Common myeloid progenitor, CD34-positive (primary cell): ENCODE measurements around the gene S100A7.
"Not testable (repeated sequence)": the region's sequence is repeated elsewhere in the genome, so short reads cannot be mapped to it uniquely, and the experiment has no call there.

Experiments
- CTCF ChIA-PET: fragments of 350-600 bp; sonication (Branson Sonifier 250); formaldehyde crosslinking; loops from one replicate; lab custom pipeline; 2021; ENCODE audit warnings: antibody characterized with exemption; lab: Charles Lee
- POLR2A ChIA-PET: fragments of 350-600 bp; sonication (Branson Sonifier 250); formaldehyde crosslinking; loops from one replicate; lab custom pipeline; 2021; ENCODE audit warnings: antibody characterized with exemption; lab: Charles Lee
- DNase-seq, 3 donors: peaks; one replicate each; pipeline versions ENCODE4 v3.0.0 to v3.0.0-alpha.2; 2013
- H3K27ac ChIP-seq, 2 experiments: 1 replicate in 1 of 2; 2 replicates in 1 of 2; pipeline ENCODE4 v1.7.0; 2013; ENCODE audit warnings: inconsistent platforms in 2 of 2, low read length in 2 of 2, mild to moderate bottlenecking in 2 of 2, low read depth in 1 of 2, moderate library complexity in 1 of 2; ENCODE audit not compliant: severe bottlenecking in 2 of 2, insufficient read depth in 1 of 2, poor library complexity in 1 of 2
- H3K27me3 ChIP-seq, 5 experiments: replicated peaks in 2 of 5; 1 replicate in 3 of 5; 2 replicates in 2 of 5; pipeline versions ENCODE4 v1.6.1 to v1.7.0; 2013; ENCODE audit warnings: low read length in 4 of 5, mild to moderate bottlenecking in 2 of 5, moderate library complexity in 2 of 5, inconsistent platforms in 1 of 5; ENCODE audit not compliant: insufficient read depth in 5 of 5, control insufficient read depth in 4 of 5
- H3K36me3 ChIP-seq, 4 experiments: 1 replicate in 2 of 4; 2 replicates in 2 of 4; pipeline versions ENCODE4 v1.6.1 to v1.7.0; 2013; ENCODE audit warnings: low read length in 3 of 4, control low read depth in 1 of 4, mild to moderate bottlenecking in 1 of 4; ENCODE audit not compliant: control insufficient read depth in 4 of 4, insufficient read depth in 4 of 4
- H3K4me1 ChIP-seq, 4 experiments: 1 replicate in 3 of 4; 2 replicates in 1 of 4; pipeline versions ENCODE4 v1.6.1 to v1.7.1; 2013; ENCODE audit warnings: low read length in 3 of 4, mild to moderate bottlenecking in 3 of 4, control low read depth in 1 of 4, inconsistent platforms in 1 of 4, moderate library complexity in 1 of 4; ENCODE audit not compliant: control insufficient read depth in 4 of 4, insufficient read depth in 4 of 4; ENCODE audit errors: control extremely low read depth in 1 of 4
- H3K4me3 ChIP-seq, 7 experiments: 1 replicate in 4 of 7; 2 replicates in 3 of 7; pipeline versions ENCODE4 v1.5.1 to v1.7.0; 2013; ENCODE audit warnings: mild to moderate bottlenecking in 7 of 7, low read length in 6 of 7, moderate library complexity in 6 of 7, inconsistent platforms in 2 of 7, low read depth in 2 of 7, control low read depth in 1 of 7; ENCODE audit not compliant: insufficient read depth in 4 of 7, control insufficient read depth in 1 of 7; ENCODE audit errors: extremely low read depth in 1 of 7
- H3K9me3 ChIP-seq, 5 experiments: 1 replicate in 4 of 5; 2 replicates in 1 of 5; pipeline versions ENCODE4 v1.6.1 to v1.7.1; 2013; ENCODE audit warnings: low read length in 4 of 5, mild to moderate bottlenecking in 2 of 5, inconsistent platforms in 1 of 5, low read depth in 1 of 5, moderate library complexity in 1 of 5; ENCODE audit not compliant: control insufficient read depth in 4 of 5, insufficient read depth in 2 of 5; ENCODE audit errors: control extremely low read depth in 1 of 5
- WGBS: methylation state at CpG from one replicate; pipeline ENCODE4 v1.1.5; 2013; ENCODE audit not compliant: insufficient coverage; 5-methylcytosine and 5-hydroxymethylcytosine counted together

The S100A7 gene

GRCh38 chr1:153466908-153467307 is 6.5 kb upstream of the S100A7 start:
- peaks cover 0 to 3% (median 0%) of the 10 kb centered on the region in 4 experiments for H3K4me1 ChIP-seq
- ChIA-PET CTCF (interaction anchor here (1.1 to 2.6 kb wide), 7 partner anchors 8 to 149 kb away, joined by 3 to 14 read pairs (median 5); partner anchors contain the start of gene S100A9), POLR2A (no interaction called here)
- peaks cover 0 to 6% (median 0%) of the 10 kb centered on the region in 5 experiments for H3K27me3 ChIP-seq
- WGBS, result 87% methylated on average over 3 of the region's 5 CpGs
- H3K27ac ChIP-seq, result no peak overlapping the region
- H3K9me3 ChIP-seq, result peaks cover 0 to 10% (median 7%) of the 10 kb centered on the region in 5 experiments
- DNase-seq, result no peak
- H3K4me3 ChIP-seq, result no peak overlapping the region
- H3K36me3 ChIP-seq, result no peaks in the 10 kb centered on the region

GRCh38 chr1:153465811-153466636 is 5.6 kb upstream of the S100A7 start:
- DNase-seq, result peak; percentile 40 to 67 (median 63)
- Histone ChIP-seq H3K36me3 (no peaks in the 10 kb centered on the region), H3K4me3 (no peak overlapping the region), H3K4me1 (peaks cover 0 to 3% (median 0%) of the 10 kb centered on the region in 4 experiments), H3K27ac (no peak overlapping the region), H3K9me3 (peaks cover 0 to 3% (median 2%) of the 10 kb centered on the region in 5 experiments), H3K27me3 (peaks cover 0 to 8% (median 0%) of the 10 kb centered on the region in 5 experiments)
- CTCF ChIA-PET, result interaction anchor here (0.7 to 2.6 kb wide), 13 partner anchors 9 to 148 kb away, joined by 3 to 14 read pairs (median 5); partner anchors contain the start of gene S100A9
- POLR2A ChIA-PET, result no interaction called here
- 9% methylated on average over 16 of the region's 23 CpGs for WGBS

- H3K36me3 ChIP-seq, CTCF ChIA-PET, H3K9me3 ChIP-seq, DNase-seq, H3K27ac ChIP-seq, H3K4me1 ChIP-seq, H3K27me3 ChIP-seq, H3K4me3 ChIP-seq, POLR2A ChIA-PET: not testable (repeated sequence)
Measured at GRCh38 chr1:153462741-153463140, 2.3 kb upstream of the S100A7 start.

GRCh38 chr1:153459655-153460054 is 796 bp downstream of the S100A7 start:
- DNase-seq, result no peak
- H3K36me3 ChIP-seq, result no peaks in the 10 kb centered on the region
- no peaks in the 10 kb centered on the region for H3K9me3 ChIP-seq
- no peak overlapping the region for H3K27ac ChIP-seq
- no peaks in the 10 kb centered on the region for H3K4me1 ChIP-seq
- 94% methylated on average over 2 of the region's 2 CpGs for WGBS
- ChIA-PET CTCF (no interaction called here), POLR2A (no interaction called here)
- H3K27me3 ChIP-seq, result peaks cover 0 to 9% (median 2%) of the 10 kb centered on the region in 5 experiments
- no peak overlapping the region for H3K4me3 ChIP-seq

- H3K4me3 ChIP-seq, result no peak overlapping the region
- no peaks in the 10 kb centered on the region for H3K4me1 ChIP-seq
- no peaks in the 10 kb centered on the region for H3K9me3 ChIP-seq
- ChIA-PET POLR2A (no interaction called here), CTCF (no interaction called here)
- peaks cover 0 to 4% (median 2%) of the 10 kb centered on the region in 5 experiments for H3K27me3 ChIP-seq
- 83% methylated on average over 1 of the region's 1 CpG for WGBS
- H3K36me3 ChIP-seq, result no peaks in the 10 kb centered on the region
- no peak overlapping the region for H3K27ac ChIP-seq
- no peak for DNase-seq
Measured at GRCh38 chr1:153456396-153456795, 4.1 kb downstream of the S100A7 start.

GRCh38 chr1:153448851-153449250 is 11.6 kb downstream of the S100A7 start:
- peaks cover 0 to 23% (median 2%) of the 10 kb centered on the region in 5 experiments for H3K27me3 ChIP-seq
- CTCF ChIA-PET, result interaction anchor here (0.8 kb wide), 1 partner anchor 225 kb away, joined by 4 read pairs; no protein-coding TSS in a partner anchor
- H3K4me1 ChIP-seq, H3K36me3 ChIP-seq, POLR2A ChIA-PET, H3K4me3 ChIP-seq, H3K27ac ChIP-seq, DNase-seq, H3K9me3 ChIP-seq: not testable (repeated sequence)
- WGBS, result 100% methylated on average over 1 of the region's 4 CpGs

GRCh38 chr1:153447498-153448170 is 12.8 kb downstream of the S100A7 start:
- ChIA-PET POLR2A (no interaction called here), CTCF (no interaction called here)
- Histone ChIP-seq H3K27ac (no peak overlapping the region), H3K4me1 (no peaks in the 10 kb centered on the region), H3K27me3 (peaks cover 0 to 28% (median 2%) of the 10 kb centered on the region in 5 experiments), H3K4me3 (no peak overlapping the region), H3K9me3 (peaks cover 0 to 5% (median 0%) of the 10 kb centered on the region in 5 experiments), H3K36me3 (no peaks in the 10 kb centered on the region)
- WGBS, result no CpG with 5 or more reads among the region's 1 CpG
- DNase-seq, result no peak
